Heart right ventricle (tissue), 16 donors: Measurements from ENCODE around the gene DMAC2. TPM values are rescaled to one million over a fixed set of nuclear protein-coding genes. Genes with fewer than 3 reads are reported as not detected.

Experiments used
- ATAC-seq, 8 donors: fragments of 200-7000 bp; cut with Tn5 transposase; one replicate each; pipeline ENCODE4 v1.9.1; 2020; ENCODE audit warnings: mild to moderate bottlenecking in 8 of 8, moderate library complexity in 8 of 8, moderate number of reproducible peaks in 1 of 8
- DNase-seq, 2 donors: peaks; one replicate each; pipeline ENCODE4 v3.0.0-alpha.2; 2020
- H3K27ac ChIP-seq, 10 donors: fragments of 200-600 bp; sonication (generic) in 2 of 10; one replicate each; pipeline versions ENCODE4 v1.5.0 to v1.8.0; 2020 to 2022; ENCODE audit warnings: mild to moderate bottlenecking in 3 of 10
- H3K27me3 ChIP-seq, 7 donors: fragments of 200-600 bp; one replicate each; pipeline ENCODE4 v1.8.0; 2021 to 2022; ENCODE audit warnings: mild to moderate bottlenecking in 2 of 7
- H3K36me3 ChIP-seq, 9 donors: fragments of 200-600 bp; sonication (generic) in 1 of 9; one replicate each; pipeline versions ENCODE4 v1.5.0 to v1.8.0; 2020 to 2022; ENCODE audit warnings: mild to moderate bottlenecking in 2 of 9
- H3K4me1 ChIP-seq, 9 donors: fragments of 200-600 bp; sonication (generic) in 1 of 9; one replicate each; pipeline versions ENCODE4 v1.5.0 to v1.8.0; 2020 to 2022; ENCODE audit warnings: mild to moderate bottlenecking in 4 of 9
- H3K4me3 ChIP-seq, 10 donors: fragments of 200-600 bp; sonication (generic) in 2 of 10; one replicate each; pipeline versions ENCODE4 v1.5.0 to v1.8.0; 2020 to 2022; ENCODE audit warnings: mild to moderate bottlenecking in 7 of 10, moderate library complexity in 2 of 10
- H3K9me3 ChIP-seq, 11 donors: fragments of 200-600 bp in 10 of 11; sonication (generic) in 2 of 11; one replicate each; pipeline versions ENCODE4 v1.5.0 to v1.8.0; 2013 to 2022; ENCODE audit warnings: mild to moderate bottlenecking in 2 of 11, control low read depth in 1 of 11, moderate library complexity in 1 of 11
- WGBS, 2 donors: extraction: QIAGEN DNeasy Blood & Tissue Kit; methylation state at CpG; one replicate each; pipeline ENCODE4 v1.1.7; 2013; ENCODE audit warnings: inconsistent platforms in 1 of 2; 5-methylcytosine and 5-hydroxymethylcytosine counted together
- intact Hi-C, 10 donors: fragments of 100-400 bp; cut with DNase I; formaldehyde crosslinking; loops; one replicate each; pipeline versions ENCODE4 v1.11.1 to v1.14.2; 2022
- polyA plus RNA-seq, 2 donors: library from polyadenylated mRNA; stranded (reverse); fragments of 200-250 nt; gene quantifications; one replicate each; pipeline ENCODE4 v1.2.3, GENCODE V29; 2013
- total RNA-seq, 10 donors: library from RNA; stranded (reverse); fragmentation: NEBNext Ultra II Directional in 3 of 10; extraction: Animal tissue kit (Norgen Biotek cat#: 25700) in 3 of 10; gene quantifications; one replicate each; pipeline versions ENCODE4 v1.2.1 to v1.2.4, GENCODE V29; 2021 to 2023
- TF ChIP-seq, protein P1 (sequence below), 9 donors: fragments of 200-600 bp; sonication (generic) in 2 of 9; IDR thresholded peaks; one replicate each; pipeline versions ENCODE4 v1.5.0 to v1.8.0; 2021 to 2022; ENCODE audit warnings: antibody characterized with exemption in 9 of 9, mild to moderate bottlenecking in 5 of 9, moderate library complexity in 1 of 9
- donor health status: Arrhythmogenic right ventricular cardiomyopathy.
- donor health status: ischemic (EF 13 %, LVEDD 7.1; RV severe dilation, severe dysfunction).
- donor health status: healthy with polysubstance abuse.
- donor health status: DM: no; HTN: yes; CAD: no.
- donor health status: DM: no; HTN: no; CAD: no.
- donor health status: ischemic (EF 25% LVEDD 6.9; RV normal size, moderate dysfunction).
- donor health status: ischemic (EF 25% LVEDD 5.7; RV mildly dilated, moderate dysfunction).
- donor health status: healthy.
- donor health status: DM: yes; HTN: yes; CAD: no.
- donor health status: Ischemic cardiomyopathy.
- donor health status: ischemic (EF 35%, LVEDD 5.7; RV mildly dilated, moderate dysfunction).
- donor health status: nonischemic (EF 11% LVEDD 7.7; RV severe dilation, severe dysfunction).
- donor health status: DM: yes; HTN: yes; CAD: no.
- donor health status: PGD.
- donor health status: ischemic (EF 29% LVEDD 5.4; RV normal size, mild dysfunction).
- donor health status: nonischemic (EF 23%, LVEDD 6.1; RV moderate dilation, normal function).

DMAC2 gene
- total and polyA plus RNA-seq, 12 donors = 80.8 to 139 (median 103) TPM

DNA sequence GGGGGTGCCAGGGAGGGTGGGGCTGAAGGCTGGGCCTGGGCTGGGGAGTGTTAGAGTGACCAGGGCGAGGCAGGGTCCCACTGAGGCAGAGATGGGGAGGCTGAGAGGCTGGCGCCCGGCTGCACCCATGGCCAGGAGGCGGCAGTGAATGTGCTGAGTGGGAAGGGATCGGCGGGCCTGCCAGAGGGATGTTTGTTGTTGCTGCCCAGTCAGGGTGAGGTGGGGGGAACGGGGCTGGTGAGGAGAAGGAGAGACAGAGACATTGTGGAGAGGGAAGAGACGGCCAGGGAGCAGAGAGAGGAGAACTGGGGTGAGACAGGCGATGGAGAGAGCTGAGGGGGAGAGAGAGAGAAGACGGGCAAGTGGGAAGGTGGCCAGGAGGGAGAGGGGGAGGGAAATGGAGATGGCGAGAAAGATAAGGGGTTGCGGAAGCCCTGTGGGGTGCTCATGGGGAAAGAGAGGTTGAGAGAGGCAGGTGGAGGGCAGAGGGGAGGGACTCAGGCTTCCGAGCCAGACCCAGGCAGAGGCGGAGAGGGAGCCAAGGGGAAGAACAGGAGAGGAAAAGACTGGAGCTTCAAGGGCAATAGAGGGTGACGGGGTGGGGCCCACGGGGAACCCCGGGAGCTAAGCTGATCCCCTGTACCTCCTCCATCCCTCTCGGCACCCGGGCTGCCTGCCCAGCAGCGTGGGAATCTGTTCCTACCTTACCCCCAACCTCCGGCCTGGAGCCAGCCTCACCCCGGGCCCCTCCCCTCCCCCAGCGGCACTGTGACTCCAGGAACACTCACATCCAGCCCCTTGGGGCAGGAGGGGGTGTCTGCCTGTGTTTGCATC is 11.8 kb downstream of the DMAC2 start:
- peak; percentile 8 to 48 (median 20) for ATAC-seq
- H3K27ac ChIP-seq = peak overlapping the region; percentile 69 to 94 (median 90)
- intact Hi-C loops = loop anchor here in 3 of 10 donors (1.0 to 5.0 kb wide), 4 partner anchors 65 to 121 kb away; partner anchors contain the start of gene CCDC97 (in 1 of the 3)
- WGBS, 2 donors = 1 to 3% methylated on average over 23 of the region's 23 CpGs
- peaks cover 0 to 58% (median 6%) of the 10 kb centered on the region in 9 donors for H3K36me3 ChIP-seq
- H3K4me3 ChIP-seq = peak overlapping the region; percentile 16 to 73 (median 61)
- peaks cover 13 to 87% (median 62%) of the 10 kb centered on the region in 9 donors for H3K4me1 ChIP-seq
- H3K27me3 ChIP-seq = no peaks in the 10 kb centered on the region
- H3K9me3 ChIP-seq = no peaks in the 10 kb centered on the region
- TF ChIP-seq, protein P1, sequence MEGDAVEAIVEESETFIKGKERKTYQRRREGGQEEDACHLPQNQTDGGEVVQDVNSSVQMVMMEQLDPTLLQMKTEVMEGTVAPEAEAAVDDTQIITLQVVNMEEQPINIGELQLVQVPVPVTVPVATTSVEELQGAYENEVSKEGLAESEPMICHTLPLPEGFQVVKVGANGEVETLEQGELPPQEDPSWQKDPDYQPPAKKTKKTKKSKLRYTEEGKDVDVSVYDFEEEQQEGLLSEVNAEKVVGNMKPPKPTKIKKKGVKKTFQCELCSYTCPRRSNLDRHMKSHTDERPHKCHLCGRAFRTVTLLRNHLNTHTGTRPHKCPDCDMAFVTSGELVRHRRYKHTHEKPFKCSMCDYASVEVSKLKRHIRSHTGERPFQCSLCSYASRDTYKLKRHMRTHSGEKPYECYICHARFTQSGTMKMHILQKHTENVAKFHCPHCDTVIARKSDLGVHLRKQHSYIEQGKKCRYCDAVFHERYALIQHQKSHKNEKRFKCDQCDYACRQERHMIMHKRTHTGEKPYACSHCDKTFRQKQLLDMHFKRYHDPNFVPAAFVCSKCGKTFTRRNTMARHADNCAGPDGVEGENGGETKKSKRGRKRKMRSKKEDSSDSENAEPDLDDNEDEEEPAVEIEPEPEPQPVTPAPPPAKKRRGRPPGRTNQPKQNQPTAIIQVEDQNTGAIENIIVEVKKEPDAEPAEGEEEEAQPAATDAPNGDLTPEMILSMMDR (IDR thresholded peaks at IDR 0.05) = peak in 2 of 9 donors; percentile 12 to 31
- peak in 1 of 2 donors; percentile 44 for DNase-seq

DNA sequence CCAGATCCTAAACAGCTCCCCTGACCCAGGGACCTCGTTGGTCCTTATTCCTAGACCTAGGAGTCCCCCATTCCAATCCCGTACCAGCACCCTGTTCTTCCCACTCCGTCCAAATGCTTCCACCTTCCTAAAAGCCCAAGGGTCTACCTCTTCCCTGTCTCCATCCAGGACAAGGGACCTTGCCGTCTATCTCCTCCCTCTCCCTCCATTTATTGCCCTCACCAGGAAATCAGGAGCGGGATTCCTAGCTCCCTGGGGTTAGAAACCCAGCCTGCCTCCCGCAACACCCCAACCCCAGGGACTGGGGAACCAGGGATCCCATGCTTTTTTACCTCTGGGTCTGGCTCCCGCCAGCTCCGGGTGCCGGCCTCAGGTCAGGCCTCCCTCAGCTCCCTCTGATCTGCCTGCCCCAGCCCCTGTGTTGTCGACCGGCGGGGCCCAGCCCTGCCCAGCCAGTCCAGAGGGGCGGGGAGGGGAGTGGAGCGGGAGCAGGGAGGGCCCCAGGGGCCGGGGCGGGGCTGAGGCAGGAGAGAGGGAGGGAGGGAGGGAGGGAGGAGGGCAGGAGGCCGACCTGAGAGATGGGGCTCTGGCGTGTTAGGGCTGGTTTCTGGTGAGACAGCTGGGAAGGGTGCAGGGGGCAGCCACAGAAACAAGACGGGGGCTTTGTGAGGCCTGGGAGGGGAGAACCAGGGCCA is 12.6 kb downstream of the DMAC2 start, which contains the start of gene B3GNT8:
TSS of gene B3GNT8 (minus strand) at position 423 of the 695 bp plus-strand sequence. CDS start 596 bp downstream, outside the sequence.
- DNase-seq (peak; percentile 89 to 90), ATAC-seq (peak; percentile 84 to 89 (median 86))
- Histone ChIP-seq H3K4me1 (peaks cover 12 to 93% (median 63%) of the 10 kb centered on the region in 9 donors), H3K36me3 (peaks cover 0 to 62% (median 12%) of the 10 kb centered on the region in 9 donors), H3K27me3 (no peaks in the 10 kb centered on the region), H3K9me3 (no peaks in the 10 kb centered on the region), H3K4me3 (peak within 1 kb of the TSS; percentile 16 to 73 (median 61)), H3K27ac (peak within 1 kb of the TSS; percentile 69 to 94 (median 90))
- intact Hi-C loops = loop anchor here in 3 of 10 donors (5.0 kb wide), 3 partner anchors 105 to 120 kb away; partner anchors contain the start of gene CCDC97 (in 1 of the 3)
- 1 to 6% methylated on average over 18 to 19 of the region's 19 CpGs for WGBS, 2 donors
- TF ChIP-seq, protein P1 (IDR thresholded peaks at IDR 0.05) = no peak

DNA sequence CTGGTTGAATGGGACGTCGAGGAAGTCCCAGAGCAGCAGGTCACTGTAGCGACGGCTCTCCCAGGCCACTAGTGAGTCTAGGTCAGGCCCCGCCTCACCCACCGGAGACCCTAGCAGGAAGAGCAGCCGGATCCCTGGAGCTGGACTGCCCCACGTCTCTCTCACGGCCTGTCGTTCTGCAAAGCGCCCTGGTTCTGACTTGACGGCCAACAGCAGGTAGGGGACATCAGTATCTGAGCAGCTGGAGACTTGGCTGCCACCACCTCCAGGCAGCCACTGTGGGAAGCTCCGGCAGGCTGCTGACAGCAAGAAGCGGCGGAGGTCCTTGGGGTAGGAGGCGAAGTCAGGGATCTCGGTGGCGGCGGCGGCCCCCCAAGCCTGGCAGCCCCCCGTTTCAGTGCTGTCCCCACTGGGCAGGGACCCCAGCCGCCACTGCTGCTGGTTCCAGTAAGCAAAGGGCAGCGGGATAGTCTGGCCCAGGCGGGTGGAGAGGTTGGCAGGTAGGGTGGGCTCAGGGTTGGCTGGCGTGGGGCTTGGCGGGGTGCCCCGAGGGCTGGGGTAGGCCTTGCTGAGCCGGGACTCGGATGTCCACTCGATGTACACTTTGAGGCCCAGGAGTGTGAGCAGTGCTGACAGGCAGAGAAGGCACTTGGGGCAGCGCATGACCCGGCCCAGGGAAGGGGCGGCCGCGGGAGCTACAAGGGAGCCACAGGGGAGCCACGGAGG is 13.4 kb downstream of the DMAC2 start:
- H3K27me3 ChIP-seq = no peaks in the 10 kb centered on the region
- H3K9me3 ChIP-seq = no peaks in the 10 kb centered on the region
- 58 to 65% methylated on average over 36 of the region's 36 CpGs for WGBS, 2 donors
- peak overlapping the region in 9 of 10 donors; percentile 46 to 73 (median 64) for H3K4me3 ChIP-seq
- intact Hi-C loops = loop anchor here in 3 of 10 donors (5.0 kb wide), 3 partner anchors 104 to 119 kb away; partner anchors contain the start of gene CCDC97 (in 1 of the 3)
- TF ChIP-seq, protein P1 (IDR thresholded peaks at IDR 0.05) = no peak
- peaks cover 0 to 58% (median 14%) of the 10 kb centered on the region in 9 donors for H3K36me3 ChIP-seq
- DNase-seq = no peak
- H3K27ac ChIP-seq = peak overlapping the region in 9 of 10 donors; percentile 72 to 94 (median 91)
- ATAC-seq = peak in 7 of 8 donors; percentile 4 to 32 (median 23)
- H3K4me1 ChIP-seq = peaks cover 12 to 93% (median 62%) of the 10 kb centered on the region in 9 donors
